Measurements from ENCODE around the gene SMG1.

DNA sequence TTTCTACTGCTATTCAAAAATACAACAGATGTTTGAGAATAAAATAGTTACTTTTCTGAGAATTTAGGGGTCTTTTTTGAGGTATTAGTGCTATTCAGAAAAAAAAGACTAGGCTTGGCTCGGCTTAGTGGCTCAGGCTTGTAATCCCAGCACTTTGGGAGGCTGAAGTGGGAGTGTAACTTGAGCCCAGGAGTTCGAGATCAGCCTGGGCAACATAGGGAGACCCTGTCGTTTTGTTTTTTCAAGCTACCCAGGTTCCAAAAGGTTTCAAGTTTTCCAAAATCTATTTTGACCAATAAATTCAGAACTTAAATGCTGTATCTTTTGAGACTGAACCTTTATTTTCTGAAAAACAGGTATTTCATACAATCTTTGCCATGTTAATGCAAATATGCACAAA, 121.7 kb downstream of the SMG1 start:
- no peak for TF ChIP-seq CTCF (IDR thresholded peaks at IDR 0.05; ENCODE audit: insufficient read depth, low read length, poor library complexity, severe bottlenecking)
- TF ChIP-seq EZH2phosphoT487 (conservative IDR thresholded peaks at IDR 0.05; ENCODE audit: low read length): no peak

Data from SU-DHL-6 (cell line).